Measurements from ENCODE around the gene BTRC. TPM values are rescaled to one million over a fixed set of nuclear protein-coding genes. Genes with fewer than 3 reads are reported as not detected.
"Not testable (repeated sequence)": the region's sequence is repeated elsewhere in the genome, so short reads cannot be mapped to it uniquely, and the experiment has no call there.

Gene BTRC
- polyA plus RNA-seq, 1 experiment: 23.2 TPM

- H3K27ac ChIP-seq (ENCODE audit: low read depth, low read length): no peak overlapping the region
These were observed 234.9 kb downstream of the BTRC start for GRCh38 chr10:101588879-101589278.

GRCh38 chr10:101593331-101593730 is 239.4 kb downstream of the BTRC start:
- POLR2A ChIA-PET; H3K27me3 ChIP-seq (ENCODE audit: control insufficient read depth, insufficient read depth, low read length); H3K9me3 ChIP-seq (ENCODE audit: control insufficient read depth, insufficient read depth, low read length); H3K27ac ChIP-seq (ENCODE audit: low read depth, low read length); H3K4me3 ChIP-seq (ENCODE audit: low read depth, low read length); DNase-seq (ENCODE audit: low read depth, low spot score): not testable (repeated sequence)
- CTCF ChIA-PET: interaction anchor here (1.5 to 2.1 kb wide), 2 partner anchors 9 to 23 kb away, joined by 4 to 5 read pairs; no protein-coding TSS in a partner anchor

More at GRCh38 chr10:101588879-101589278, 234.9 kb downstream of the BTRC start:
- Histone ChIP-seq H3K4me3 (ENCODE audit: low read depth, low read length) (peak overlapping the region; percentile 99), H3K9me3 (ENCODE audit: control insufficient read depth, insufficient read depth, low read length) (peaks cover 3% of the 10 kb centered on the region; the same call in 1 of the 2 replicates), H3K27me3 (ENCODE audit: control insufficient read depth, insufficient read depth, low read length) (no peaks in the 10 kb centered on the region)
- no peak for TF ChIP-seq CTCF (IDR thresholded peaks at IDR 0.05; ENCODE audit: low read depth, low read length)
- DNase-seq (ENCODE audit: low read depth, low spot score): no peak
- CTCF ChIA-PET: interaction anchor here (0.6 to 7.0 kb wide), 4 partner anchors 14 to 591 kb away, joined by 3 to 38 read pairs (median 12); no protein-coding TSS in a partner anchor
- POLR2A ChIA-PET: interaction anchor here (0.6 to 1.6 kb wide), 2 partner anchors 105 to 231 kb away, joined by 3 to 11 read pairs; no protein-coding TSS in a partner anchor

- H3K27ac ChIP-seq (ENCODE audit: low read depth, low read length): no peak overlapping the region
- H3K27me3 ChIP-seq (ENCODE audit: control insufficient read depth, insufficient read depth, low read length): no peaks in the 10 kb centered on the region
- TF ChIP-seq CTCF (IDR thresholded peaks at IDR 0.05; ENCODE audit: low read depth, low read length): no peak
- no peaks in the 10 kb centered on the region for H3K9me3 ChIP-seq (ENCODE audit: control insufficient read depth, insufficient read depth, low read length)
- no peak for DNase-seq (ENCODE audit: low read depth, low spot score)
- POLR2A ChIA-PET: no interaction called here
- CTCF ChIA-PET: interaction anchor here (0.9 to 2.8 kb wide), 4 partner anchors 185 to 576 kb away, joined by 3 to 14 read pairs (median 7); no protein-coding TSS in a partner anchor
- H3K4me3 ChIP-seq (ENCODE audit: low read depth, low read length): no peak overlapping the region
These were observed 241.8 kb downstream of the BTRC start for GRCh38 chr10:101595591-101596433.

GRCh38 chr10:101597091-101597900 is 243.3 kb downstream of the BTRC start:
- Histone ChIP-seq H3K9me3 (ENCODE audit: control insufficient read depth, insufficient read depth, low read length) (no peaks in the 10 kb centered on the region), H3K4me3 (ENCODE audit: low read depth, low read length) (no peak overlapping the region), H3K27me3 (ENCODE audit: control insufficient read depth, insufficient read depth, low read length) (no peaks in the 10 kb centered on the region), H3K27ac (ENCODE audit: low read depth, low read length) (no peak overlapping the region)
- DNase-seq (ENCODE audit: low read depth, low spot score): no peak
- TF ChIP-seq CTCF (IDR thresholded peaks at IDR 0.05; ENCODE audit: low read depth, low read length): no peak
- ChIA-PET CTCF (interaction anchor here (1.8 to 2.8 kb wide), 2 partner anchors 184 to 384 kb away, joined by 8 to 14 read pairs; no protein-coding TSS in a partner anchor), POLR2A (interaction anchor here (0.7 kb wide), 1 partner anchor 175 kb away, joined by 4 read pairs; no protein-coding TSS in a partner anchor)

- Histone ChIP-seq H3K9me3 (ENCODE audit: control insufficient read depth, insufficient read depth, low read length) (no peaks in the 10 kb centered on the region), H3K27me3 (ENCODE audit: control insufficient read depth, insufficient read depth, low read length) (no peaks in the 10 kb centered on the region), H3K4me3 (ENCODE audit: low read depth, low read length) (no peak overlapping the region), H3K27ac (ENCODE audit: low read depth, low read length) (no peak overlapping the region)
- ChIA-PET POLR2A (no interaction called here), CTCF (interaction anchor here (0.5 to 5.5 kb wide), 6 partner anchors 9 to 388 kb away, joined by 3 to 127 read pairs (median 6); partner anchors contain the start of gene NPM3)
- no peak for DNase-seq (ENCODE audit: low read depth, low spot score)
- no peak for TF ChIP-seq CTCF (IDR thresholded peaks at IDR 0.05; ENCODE audit: low read depth, low read length)
These were observed 247.6 kb downstream of the BTRC start for GRCh38 chr10:101601541-101601940.
